ENCODE measurements around the gene SLA2.
A peak's percentile ranks its signal among the peaks of the same experiment; 100 is the strongest.
"Not testable (repeated sequence)": the region's sequence is repeated elsewhere in the genome, so short reads cannot be mapped to it uniquely, and the experiment has no call there.

Gene SLA2

GRCh38 chr20:36645998-36646397 lies at the start of gene SLA2:
SLA2 (minus strand) TSS chr20:36646196; CDS start chr20:36641335, 4,861 bp downstream.
- peak; percentile 55 to 58 for DNase-seq (ENCODE audit: low read depth in 2 of 2)

GRCh38 chr20:36695467-36695866 lies 49.5 kb upstream of the SLA2 start:
- not testable (repeated sequence) for DNase-seq (ENCODE audit: low read depth in 2 of 2)

GRCh38 chr20:36688630-36689029 lies 42.6 kb upstream of the SLA2 start:
- no peak for DNase-seq (ENCODE audit: low read depth in 2 of 2)

GRCh38 chr20:36687850-36688249 lies 41.9 kb upstream of the SLA2 start:
- no peak for DNase-seq (ENCODE audit: low read depth in 2 of 2)

GRCh38 chr20:36686944-36687343 lies 40.9 kb upstream of the SLA2 start:
- DNase-seq (ENCODE audit: low read depth in 2 of 2), result no peak

- no peak for DNase-seq (ENCODE audit: low read depth in 2 of 2)
Observed at GRCh38 chr20:36686504-36686903, 40.5 kb upstream of the SLA2 start.

- no peak for DNase-seq (ENCODE audit: low read depth in 2 of 2)
Observed at GRCh38 chr20:36684747-36685146, 38.8 kb upstream of the SLA2 start.

GRCh38 chr20:36682311-36682710 lies 36.3 kb upstream of the SLA2 start:
- no peak for DNase-seq (ENCODE audit: low read depth in 2 of 2)

GRCh38 chr20:36677422-36677771 lies 31.4 kb upstream of the SLA2 start:
- DNase-seq (ENCODE audit: low read depth in 2 of 2), result no peak

GRCh38 chr20:36676701-36677421 lies 30.9 kb upstream of the SLA2 start:
- DNase-seq (ENCODE audit: low read depth in 2 of 2), result no peak

GRCh38 chr20:36675545-36675944 lies 29.5 kb upstream of the SLA2 start:
- DNase-seq (ENCODE audit: low read depth in 2 of 2), result not testable (repeated sequence)

GRCh38 chr20:36672991-36673390 lies 27.0 kb upstream of the SLA2 start:
- DNase-seq (ENCODE audit: low read depth in 2 of 2), result no peak

- DNase-seq (ENCODE audit: low read depth in 2 of 2), result no peak
Observed at GRCh38 chr20:36670665-36671357, 24.8 kb upstream of the SLA2 start.

GRCh38 chr20:36666181-36666740 lies 20.3 kb upstream of the SLA2 start:
- no peak for DNase-seq (ENCODE audit: low read depth in 2 of 2)

GRCh38 chr20:36663031-36663430 lies 17.0 kb upstream of the SLA2 start:
- no peak for DNase-seq (ENCODE audit: low read depth in 2 of 2)

- no peak for DNase-seq (ENCODE audit: low read depth in 2 of 2)
Observed at GRCh38 chr20:36658300-36658699, 12.3 kb upstream of the SLA2 start.

GRCh38 chr20:36656733-36657132 lies 10.7 kb upstream of the SLA2 start:
- no peak for DNase-seq (ENCODE audit: low read depth in 2 of 2)

GRCh38 chr20:36655004-36655403 lies 9.0 kb upstream of the SLA2 start:
- no peak for DNase-seq (ENCODE audit: low read depth in 2 of 2)

GRCh38 chr20:36654506-36654905 lies 8.5 kb upstream of the SLA2 start:
- no peak for DNase-seq (ENCODE audit: low read depth in 2 of 2)

- no peak for DNase-seq (ENCODE audit: low read depth in 2 of 2)
Observed at GRCh38 chr20:36653456-36653855, 7.5 kb upstream of the SLA2 start.

GRCh38 chr20:36647196-36648121 lies 1.5 kb upstream of the SLA2 start:
- no peak for DNase-seq (ENCODE audit: low read depth in 2 of 2)

GRCh38 chr20:36646678-36647077 lies 682 bp upstream of the SLA2 start:
- no peak for DNase-seq (ENCODE audit: low read depth in 2 of 2)
